GM06990 (cell line): ENCODE measurements around the gene CHDH.

Experiments
- DNase-seq: peaks from one replicate; pipeline ENCODE4 v3.0.0-alpha.2; 2011; ENCODE audit not compliant: insufficient read length; ENCODE audit errors: extremely low read depth
- H3K27me3 ChIP-seq: replicated peaks from 2 replicates; pipeline ENCODE4 v1.6.0; 2011; ENCODE audit warnings: low read length; ENCODE audit not compliant: control insufficient read depth, insufficient read depth
- H3K36me3 ChIP-seq: 2 replicates; pipeline ENCODE4 v1.5.1; 2011; ENCODE audit warnings: low read length; ENCODE audit not compliant: control insufficient read depth, insufficient read depth
- H3K4me3 ChIP-seq: replicated peaks from 2 replicates; pipeline ENCODE4 v1.5.1; 2011; ENCODE audit warnings: low read depth, mild to moderate bottlenecking, control low read depth, low read length
- CTCF ChIP-seq: IDR thresholded peaks from 2 replicates; pipeline ENCODE4 v1.5.1; 2011; ENCODE audit warnings: low read length, control low read depth, mild to moderate bottlenecking, inconsistent platforms; ENCODE audit not compliant: insufficient read depth, poor library complexity, severe bottlenecking

Gene CHDH

GRCh38 chr3:53774414-53774813, 71.8 kb downstream of the CHDH start:
- TF ChIP-seq CTCF = no peak
- Histone ChIP-seq H3K36me3 (no peaks in the 10 kb centered on the region), H3K4me3 (0 out of 2 replicates have a peak overlapping the region, but pooled peaks have one; percentile 5), H3K27me3 (no peaks in the 10 kb centered on the region)
- no peak for DNase-seq

- no peaks in the 10 kb centered on the region for H3K27me3 ChIP-seq
- 0 out of 2 replicates have a peak overlapping the region, but pooled peaks have one; percentile 5 for H3K4me3 ChIP-seq
- TF ChIP-seq CTCF = no peak
- no peaks in the 10 kb centered on the region for H3K36me3 ChIP-seq
- peak; percentile 73 for DNase-seq
Observed at GRCh38 chr3:53773611-53774368, 72.4 kb downstream of the CHDH start.

GRCh38 chr3:53773021-53773436, 73.2 kb downstream of the CHDH start:
- H3K27me3 ChIP-seq = no peaks in the 10 kb centered on the region
- TF ChIP-seq CTCF = no peak
- DNase-seq = no peak
- H3K36me3 ChIP-seq = no peaks in the 10 kb centered on the region
- H3K4me3 ChIP-seq = no peak overlapping the region

GRCh38 chr3:53772562-53772961, 73.7 kb downstream of the CHDH start:
- Histone ChIP-seq H3K27me3 (no peaks in the 10 kb centered on the region), H3K4me3 (no peak overlapping the region), H3K36me3 (no peaks in the 10 kb centered on the region)
- no peak for DNase-seq
- no peak for TF ChIP-seq CTCF

- no peaks in the 10 kb centered on the region for H3K27me3 ChIP-seq
- DNase-seq = no peak
- no peaks in the 10 kb centered on the region for H3K36me3 ChIP-seq
- no peak for TF ChIP-seq CTCF
- no peak overlapping the region for H3K4me3 ChIP-seq
Observed at GRCh38 chr3:53768478-53769459, 77.5 kb downstream of the CHDH start.
